ENCODE results near the gene NME4. TPM values are rescaled to one million over a fixed set of nuclear protein-coding genes. Genes with fewer than 3 reads are reported as not detected.

Gene NME4
- total RNA-seq, 1 experiment from 2014 or later: 68.2 TPM

- Histone ChIP-seq H3K4me2 (ENCODE audit: low read length) (no peak overlapping the region), H3K27me3 (ENCODE audit: insufficient read depth, low read length) (no peaks in the 10 kb centered on the region), H3K27ac (ENCODE audit: low read depth, low read length) (peak overlapping the region; percentile 58; the same call in 1 of the 2 replicates), H3K4me3 (replicated peaks in 1 of 2; ENCODE audit: low read depth in 1 of 2, low read length in 2 of 2) (no peak overlapping the region), H2AFZ (ENCODE audit: low read depth, low read length, poor library complexity, severe bottlenecking) (no peak overlapping the region), H3K9me2 (ENCODE audit: insufficient read depth) (no peaks in the 10 kb centered on the region), H3K36me3 (ENCODE audit: control insufficient read depth in 1 of 2, insufficient read depth in 2 of 2, low read length in 2 of 2) (no peaks in the 10 kb centered on the region), H3K9ac (ENCODE audit: low read length) (no peak overlapping the region), H3K9me3 (ENCODE audit: control insufficient read depth in 1 of 2, insufficient read depth in 1 of 2, low read depth in 1 of 2, low read length in 2 of 2) (no peaks in the 10 kb centered on the region), H4K20me1 (ENCODE audit: insufficient read depth) (no peaks in the 10 kb centered on the region), H3K4me1 (ENCODE audit: control insufficient read depth in 1 of 2, insufficient read depth in 2 of 2, low read length in 2 of 2) (peaks cover 3 to 22% of the 10 kb centered on the region in 2 experiments; a peak in 2 of 4 replicates), H3K79me2 (ENCODE audit: insufficient read depth, low read length) (no peaks in the 10 kb centered on the region)
- RAD21 ChIA-PET (ENCODE audit: low non-redundant PET in 1 of 2, low total read pairs in 2 of 2, uncharacterized antibody in 2 of 2, unreplicated experiment in 2 of 2): no interaction called here
- no TSS peak for BruUV-seq (replicated peaks)
- ATAC-seq: no peak
- CTCF ChIA-PET: no interaction called here
- no peak for TF ChIP-seq MAX (IDR thresholded peaks at IDR 0.05)
- no peak for TF ChIP-seq ATF3 (IDR thresholded peaks at IDR 0.05)
- TF ChIP-seq EZH2 (IDR thresholded peaks at IDR 0.05): no peak
- no peak for TF ChIP-seq POLR2AphosphoS5 (IDR thresholded peaks at IDR 0.05; ENCODE audit: low read depth, low read length)
- TF ChIP-seq SIN3A (IDR thresholded peaks at IDR 0.05; ENCODE audit: low read depth): no peak
- TF ChIP-seq EGR1 (IDR thresholded peaks at IDR 0.05; ENCODE audit: low read depth): no peak
- TF ChIP-seq SP1 (IDR thresholded peaks at IDR 0.05; ENCODE audit: low read depth): no peak
- TF ChIP-seq FOSL1 (IDR thresholded peaks at IDR 0.05; ENCODE audit: low read depth): no peak
- TF ChIP-seq EZH2phosphoT487 (IDR thresholded peaks at IDR 0.05; ENCODE audit: borderline replicate concordance): no peak
- TF ChIP-seq JUND (IDR thresholded peaks at IDR 0.05): no peak
- no peak for TF ChIP-seq YY1 (IDR thresholded peaks at IDR 0.05; ENCODE audit: extremely low read depth, insufficient replicate concordance, low read depth, low read length)
- TF ChIP-seq ZNF274 (IDR thresholded peaks at IDR 0.05; ENCODE audit: low read depth, low read length): no peak
- TF ChIP-seq CEBPB (IDR thresholded peaks at IDR 0.05; ENCODE audit: low read depth): no peak
- no peak for TF ChIP-seq TCF7L2 (IDR thresholded peaks at IDR 0.05; ENCODE audit: borderline replicate concordance, extremely low read depth, insufficient read depth, insufficient read length)
- no peak for TF ChIP-seq CTCF (IDR thresholded peaks at IDR 0.05 in 2 of 3, conservative IDR thresholded peaks at IDR 0.05 in 1 of 3; ENCODE audit: borderline replicate concordance in 1 of 3, insufficient read depth in 1 of 3, low read depth in 2 of 3, low read length in 2 of 3)
- TF ChIP-seq ELF1 (IDR thresholded peaks at IDR 0.05; ENCODE audit: borderline replicate concordance, low read depth): no peak
- TF ChIP-seq REST (IDR thresholded peaks at IDR 0.05; ENCODE audit: low read depth): no peak
- no peak for TF ChIP-seq RAD21 (IDR thresholded peaks at IDR 0.05; ENCODE audit: low read depth)
- no peak for TF ChIP-seq POLR2A (IDR thresholded peaks at IDR 0.05; ENCODE audit: borderline replicate concordance, extremely low read depth, insufficient read depth, insufficient read length)
- POLR2A ChIA-PET: no interaction called here
- DNase-seq (ENCODE audit: low read depth, low spot score): no peak
- intact Hi-C loops (cut with micrococcal nuclease): loop anchor here (10.0 kb wide), 1 partner anchor 96 kb away; no protein-coding TSS in a partner anchor
These were observed 1.8 kb downstream of the NME4 start for GRCh38 chr16:398561-399339.

Measured in HCT116 (cell line).